Esophagus squamous epithelium (tissue), 4 donors: ENCODE measurements around the gene COL20A1.

Experiments
- CTCF ChIP-seq, 6 experiments: fragments of 450-650 bp in 4 of 6; fragments of 200-600 bp in 2 of 6; sonication (generic) in 2 of 6; IDR thresholded peaks; one replicate each; pipeline ENCODE4 v1.5.1; 2016 to 2019; ENCODE audit warnings: antibody characterized with exemption in 6 of 6, mild to moderate bottlenecking in 4 of 6, moderate library complexity in 4 of 6
- POLR2A ChIP-seq, 4 donors: fragments of 450-650 bp; IDR thresholded peaks; one replicate each; pipeline ENCODE4 v1.6.1; 2017; ENCODE audit warnings: antibody characterized with exemption in 4 of 4, mild to moderate bottlenecking in 4 of 4, moderate library complexity in 3 of 4

- TF ChIP-seq POLR2A (IDR thresholded peaks at IDR 0.05) (no peak), CTCF (IDR thresholded peaks at IDR 0.05) (no peak)
Observed at GRCh38 chr20:63246490-63247288, 46.3 kb upstream of the COL20A1 start.
